ENCODE results near the gene RFESD.
"Not testable (repeated sequence)": the region's sequence is repeated elsewhere in the genome, so short reads cannot be mapped to it uniquely, and the experiment has no call there.

Gene RFESD

DNA sequence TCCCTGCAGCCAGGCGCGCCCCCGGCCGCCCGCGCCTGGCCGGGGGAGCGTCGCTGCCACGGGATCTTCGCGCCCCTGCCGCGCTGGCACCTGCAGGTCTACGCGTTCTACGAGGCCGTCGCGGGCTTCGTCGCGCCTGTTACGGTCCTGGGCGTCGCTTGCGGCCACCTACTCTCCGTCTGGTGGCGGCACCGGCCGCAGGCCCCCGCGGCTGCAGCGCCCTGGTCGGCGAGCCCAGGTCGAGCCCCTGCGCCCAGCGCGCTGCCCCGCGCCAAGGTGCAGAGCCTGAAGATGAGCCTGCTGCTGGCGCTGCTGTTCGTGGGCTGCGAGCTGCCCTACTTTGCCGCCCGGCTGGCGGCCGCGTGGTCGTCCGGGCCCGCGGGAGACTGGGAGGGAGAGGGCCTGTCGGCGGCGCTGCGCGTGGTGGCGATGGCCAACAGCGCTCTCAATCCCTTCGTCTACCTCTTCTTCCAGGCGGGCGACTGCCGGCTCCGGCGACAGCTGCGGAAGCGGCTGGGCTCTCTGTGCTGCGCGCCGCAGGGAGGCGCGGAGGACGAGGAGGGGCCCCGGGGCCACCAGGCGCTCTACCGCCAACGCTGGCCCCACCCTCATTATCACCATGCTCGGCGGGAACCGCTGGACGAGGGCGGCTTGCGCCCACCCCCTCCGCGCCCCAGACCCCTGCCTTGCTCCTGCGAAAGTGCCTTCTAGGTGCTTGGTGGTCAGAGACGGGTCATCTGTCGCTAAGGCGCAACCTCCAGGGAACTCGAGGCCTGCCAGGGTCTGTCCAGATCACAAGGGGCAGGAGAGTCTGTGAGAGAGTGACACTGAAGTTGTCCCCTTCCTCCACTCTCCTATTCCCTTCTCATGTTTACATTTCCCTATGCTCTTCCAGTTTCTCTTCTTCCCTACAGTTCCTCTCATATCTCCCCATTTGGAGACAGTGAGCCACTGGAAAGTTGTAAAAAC, 25.4 kb upstream of the RFESD start:
- TF ChIP-seq POLR2A (IDR thresholded peaks at IDR 0.05; ENCODE audit: low read length), result no peak
- no peak for TF ChIP-seq GATA1 (IDR thresholded peaks at IDR 0.05; ENCODE audit: low read depth, low read length)
- DNase-seq, result peak; percentile 67 to 79

DNA sequence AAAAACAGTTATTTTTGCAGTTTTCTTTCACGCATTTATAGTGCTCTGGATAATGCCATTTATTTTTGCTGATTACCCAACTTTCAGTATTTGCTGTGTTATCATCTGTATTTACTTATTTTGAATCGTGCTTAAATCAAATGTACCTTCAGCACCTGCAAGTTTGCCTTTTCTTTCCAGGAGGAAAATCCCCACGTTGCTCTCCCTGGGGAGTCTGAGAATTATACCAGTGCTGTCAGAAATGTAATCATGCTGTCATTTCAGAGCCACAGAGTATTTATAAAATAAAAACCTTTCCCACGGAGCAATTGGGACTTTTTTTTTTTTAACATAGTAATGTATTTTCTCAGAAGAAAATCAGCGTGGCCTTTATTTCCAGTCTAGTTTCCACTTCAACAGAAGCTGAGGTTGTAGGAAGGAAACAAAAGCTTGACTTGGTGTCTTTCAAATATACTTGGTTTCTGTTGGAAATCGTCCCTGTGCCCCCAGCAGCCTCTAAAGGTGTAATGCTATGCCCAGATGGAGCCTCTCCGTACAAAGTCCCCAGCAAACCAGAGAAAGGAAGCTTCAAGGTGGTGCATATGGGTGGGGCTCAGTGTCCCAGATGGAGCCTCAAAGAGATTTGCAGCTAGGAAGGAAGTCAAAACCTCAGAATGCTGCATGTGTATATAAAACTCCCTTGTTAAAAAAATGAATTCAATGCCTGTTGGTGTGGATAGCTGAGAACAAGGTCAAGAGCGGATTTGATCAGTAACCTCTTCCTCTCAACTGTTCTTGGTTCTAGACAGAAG, 24.5 kb upstream of the RFESD start:
- TF ChIP-seq POLR2A (IDR thresholded peaks at IDR 0.05; ENCODE audit: low read length) (no peak), GATA1 (IDR thresholded peaks at IDR 0.05; ENCODE audit: low read depth, low read length) (no peak)
- DNase-seq, result no peak

DNA sequence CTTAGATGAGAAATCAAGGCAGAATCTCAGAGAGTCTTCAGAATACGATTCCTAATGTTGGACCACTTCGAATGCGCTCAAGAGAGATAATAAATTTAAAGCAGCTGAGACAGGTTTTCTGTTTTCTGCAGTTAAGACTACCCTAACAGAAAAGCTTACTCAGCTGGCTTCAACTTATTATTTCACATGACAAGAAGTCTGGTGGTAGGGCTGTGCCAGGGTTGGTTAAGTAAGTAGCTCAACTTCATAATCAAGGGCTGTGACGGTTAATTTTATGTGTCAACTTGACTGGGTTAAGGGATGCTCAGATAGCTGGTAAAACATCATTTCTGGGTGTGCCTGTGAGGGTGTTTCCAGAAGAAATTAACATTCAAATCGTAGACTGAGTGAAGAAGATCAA, 22.9 kb upstream of the RFESD start:
- no peak for DNase-seq
- TF ChIP-seq GATA1 (IDR thresholded peaks at IDR 0.05; ENCODE audit: low read depth, low read length) (no peak), POLR2A (IDR thresholded peaks at IDR 0.05; ENCODE audit: low read length) (no peak)

DNA sequence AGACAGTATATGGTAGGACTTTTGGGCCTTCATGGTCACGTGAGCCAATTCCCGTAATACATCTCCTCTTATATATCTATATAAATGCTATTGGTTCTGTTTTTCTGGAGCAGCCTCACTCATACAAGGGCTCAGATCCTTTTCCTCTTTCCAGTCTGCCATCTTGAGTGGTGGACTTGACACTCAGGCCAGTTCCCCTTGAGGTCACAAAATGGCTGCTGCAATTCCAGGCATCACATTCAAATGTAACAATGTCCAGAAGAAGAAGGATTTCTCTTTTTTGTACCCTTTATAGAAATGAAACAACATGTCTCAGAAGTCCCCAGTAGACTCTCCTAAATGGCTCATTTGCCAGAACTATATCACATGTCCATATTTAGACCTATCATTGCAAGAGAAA, 22.2 kb upstream of the RFESD start:
- TF ChIP-seq POLR2A (IDR thresholded peaks at IDR 0.05; ENCODE audit: low read length) (no peak), GATA1 (IDR thresholded peaks at IDR 0.05; ENCODE audit: low read depth, low read length) (no peak)
- DNase-seq, result no peak

DNA sequence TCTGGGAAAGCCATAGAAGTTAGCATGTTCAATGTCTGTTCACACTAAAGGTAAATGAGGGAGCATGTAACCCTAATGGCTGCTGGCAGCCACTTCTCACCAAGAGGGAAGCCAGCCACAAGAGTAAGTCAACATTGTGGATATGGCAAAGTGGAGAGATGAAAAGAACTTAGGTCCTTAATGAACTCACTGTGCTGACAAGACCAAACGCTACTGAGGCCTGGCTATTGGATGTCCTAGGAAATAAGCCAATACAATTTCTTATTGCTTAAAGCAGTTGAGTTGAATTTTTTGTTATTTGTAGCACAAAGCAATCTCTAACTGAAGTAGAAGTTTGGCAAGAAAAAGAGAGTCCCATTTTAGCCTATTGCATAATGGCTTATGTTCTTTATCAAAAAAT, 19.9 kb upstream of the RFESD start:
- no peak for TF ChIP-seq POLR2A (IDR thresholded peaks at IDR 0.05; ENCODE audit: low read length)
- no peak for TF ChIP-seq GATA1 (IDR thresholded peaks at IDR 0.05; ENCODE audit: low read depth, low read length)
- no peak for DNase-seq

DNA sequence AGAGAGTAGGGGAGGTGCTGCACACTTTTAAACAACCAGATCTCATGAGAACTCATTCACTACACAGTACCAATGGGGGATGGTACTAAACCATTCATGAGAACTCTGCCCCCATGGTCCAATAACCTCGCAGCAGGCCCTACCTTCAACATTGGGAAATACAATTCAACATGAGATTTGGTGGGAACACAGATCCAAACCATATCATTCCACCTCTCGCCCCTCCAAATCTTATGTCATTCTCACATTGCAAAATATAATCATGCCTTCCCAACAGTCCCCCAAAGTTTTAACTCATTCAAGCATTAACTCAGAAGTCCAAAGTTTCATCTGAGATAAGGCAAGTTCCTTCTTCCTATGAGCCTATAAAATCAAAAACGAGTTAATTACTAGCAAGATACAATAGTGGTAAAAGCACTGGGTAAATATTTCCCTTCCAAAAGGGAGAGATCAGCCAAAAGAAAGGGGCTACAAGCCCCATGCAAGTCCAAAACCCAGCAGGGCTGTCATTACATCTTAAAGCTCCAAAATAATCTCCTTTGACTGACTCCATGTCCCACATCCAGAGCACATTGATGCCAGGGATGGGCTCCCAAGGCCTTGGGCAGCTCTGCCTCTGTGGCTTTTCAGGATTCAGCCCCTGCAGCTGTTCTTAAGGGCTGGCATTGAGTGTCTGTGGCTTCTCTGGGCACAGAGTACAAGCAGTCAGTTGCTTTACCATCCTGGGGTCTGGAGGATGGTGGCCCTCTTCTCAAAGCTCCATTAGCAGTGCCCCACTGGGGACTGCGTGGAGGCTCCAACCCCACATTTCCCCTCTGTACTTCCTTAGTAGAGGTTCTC, 18.4 kb upstream of the RFESD start:
- no peak for DNase-seq
- TF ChIP-seq GATA1 (IDR thresholded peaks at IDR 0.05; ENCODE audit: low read depth, low read length) (no peak), POLR2A (IDR thresholded peaks at IDR 0.05; ENCODE audit: low read length) (no peak)

DNA sequence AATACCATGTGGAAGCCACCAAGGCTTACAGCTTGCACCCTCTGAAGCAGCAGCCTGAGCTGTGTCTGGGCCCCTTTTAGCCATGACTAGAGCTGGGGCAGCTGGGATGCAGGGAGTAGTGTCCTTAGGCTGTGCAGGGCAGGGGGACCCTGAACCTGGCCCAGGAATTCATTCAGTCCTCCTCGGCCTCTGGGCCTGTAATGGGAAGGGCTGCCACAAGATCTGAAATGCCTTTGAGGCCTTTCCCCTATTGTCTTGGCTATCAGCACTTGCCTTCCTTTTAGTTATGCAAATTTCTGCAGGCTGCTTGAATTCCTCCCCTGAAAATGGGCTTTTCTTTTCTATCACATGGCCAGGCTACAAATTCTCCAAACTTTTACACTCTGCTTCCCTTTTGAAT, 17.6 kb upstream of the RFESD start:
- no peak for DNase-seq
- TF ChIP-seq GATA1 (IDR thresholded peaks at IDR 0.05; ENCODE audit: low read depth, low read length) (no peak), POLR2A (IDR thresholded peaks at IDR 0.05; ENCODE audit: low read length) (no peak)

DNA sequence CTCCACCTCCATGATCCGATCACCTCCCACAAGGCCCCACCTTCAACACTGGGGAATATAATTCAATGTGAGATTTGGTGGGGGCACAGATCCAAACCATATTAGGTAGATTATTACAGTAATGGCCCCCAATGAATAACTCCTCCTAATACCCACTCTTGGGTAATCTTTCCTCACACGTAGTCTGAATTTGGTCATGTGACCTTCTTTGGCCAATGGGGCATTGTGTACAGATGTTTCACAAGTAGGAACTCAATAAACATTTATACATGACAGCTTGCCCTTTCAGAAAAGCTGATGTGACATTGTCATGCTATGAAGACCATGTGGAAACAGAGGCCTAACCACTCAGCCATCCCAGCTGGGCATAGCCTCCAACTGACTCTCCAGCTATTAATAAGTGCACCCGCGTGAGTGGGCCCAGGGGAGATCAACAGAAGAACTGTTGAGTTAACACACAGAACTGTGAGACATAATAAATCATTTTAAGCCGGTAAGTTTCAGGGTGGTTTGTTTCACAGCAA, 16.1 kb upstream of the RFESD start:
- DNase-seq, result no peak
- TF ChIP-seq POLR2A (IDR thresholded peaks at IDR 0.05; ENCODE audit: low read length), result no peak
- TF ChIP-seq GATA1 (IDR thresholded peaks at IDR 0.05; ENCODE audit: low read depth, low read length), result no peak

DNA sequence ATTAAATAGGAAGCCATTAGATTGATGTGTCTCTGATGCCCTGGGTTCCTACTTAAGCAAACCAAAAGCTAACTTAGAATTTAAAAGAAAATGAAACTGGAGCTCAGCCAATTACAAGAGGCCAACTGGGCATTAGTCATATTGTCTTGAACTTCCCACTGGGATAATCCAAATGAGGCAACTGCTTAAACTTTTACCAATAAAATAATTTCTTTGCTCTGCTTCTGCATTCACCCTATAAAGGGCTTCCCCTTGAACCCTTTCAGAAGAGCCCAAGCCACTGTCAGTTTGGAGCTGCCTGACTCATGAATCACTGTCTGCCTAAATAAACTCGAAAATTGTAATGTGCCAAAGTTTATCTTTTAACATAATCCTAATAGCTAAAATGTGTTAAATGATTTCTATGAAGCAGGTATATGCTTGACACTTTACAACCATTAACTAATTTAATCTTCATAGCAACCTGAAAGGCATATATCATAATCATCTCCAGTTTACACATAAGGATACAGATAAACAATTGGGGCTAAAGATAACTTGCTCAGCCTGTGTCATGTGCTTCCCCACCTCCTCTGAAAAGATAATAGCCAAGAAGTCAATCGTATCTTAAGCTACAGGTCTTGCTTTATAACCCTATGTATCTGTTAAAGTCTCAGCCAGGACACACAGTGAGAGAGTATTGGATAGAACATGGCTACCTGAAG, 15.2 kb upstream of the RFESD start:
- DNase-seq, result peak; percentile 53 to 83
- TF ChIP-seq GATA1 (IDR thresholded peaks at IDR 0.05; ENCODE audit: low read depth, low read length) (no peak), POLR2A (IDR thresholded peaks at IDR 0.05; ENCODE audit: low read length) (no peak)

DNA sequence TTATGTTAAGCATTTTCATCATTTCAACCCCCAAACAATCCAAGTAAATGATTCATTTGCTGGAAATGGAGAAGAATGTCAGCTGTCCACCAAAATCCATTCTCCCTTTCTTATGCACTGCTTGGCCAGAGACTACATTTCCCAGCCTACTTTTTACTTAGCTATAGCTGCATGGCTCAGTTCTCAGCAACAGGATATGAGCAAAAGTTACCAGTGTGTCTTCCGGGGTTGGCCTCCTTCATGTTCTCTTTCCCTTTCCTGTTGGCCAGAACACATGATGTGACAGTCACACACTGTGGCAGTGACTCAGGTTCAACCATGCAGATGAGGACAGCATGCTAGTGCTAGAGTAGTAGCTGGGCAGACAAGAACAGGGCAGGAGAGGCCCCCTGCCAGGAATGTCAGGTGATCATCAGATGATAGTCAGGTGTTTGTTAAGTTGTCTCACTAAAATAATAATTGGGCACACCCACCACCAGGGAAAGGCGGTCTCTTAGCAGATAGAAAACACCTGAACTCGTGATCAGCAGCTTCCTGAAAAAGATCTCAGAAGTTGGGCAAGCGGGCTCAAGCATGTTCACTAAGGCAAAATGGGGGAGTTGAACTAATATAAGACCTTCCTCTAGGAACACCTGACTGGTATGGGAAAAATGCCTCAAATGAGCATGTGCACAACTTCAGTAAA, 14.4 kb upstream of the RFESD start:
- peak; percentile 68 to 84 for DNase-seq
- TF ChIP-seq POLR2A (IDR thresholded peaks at IDR 0.05; ENCODE audit: low read length) (peak; percentile 32), GATA1 (IDR thresholded peaks at IDR 0.05; ENCODE audit: low read depth, low read length) (no peak)

DNA sequence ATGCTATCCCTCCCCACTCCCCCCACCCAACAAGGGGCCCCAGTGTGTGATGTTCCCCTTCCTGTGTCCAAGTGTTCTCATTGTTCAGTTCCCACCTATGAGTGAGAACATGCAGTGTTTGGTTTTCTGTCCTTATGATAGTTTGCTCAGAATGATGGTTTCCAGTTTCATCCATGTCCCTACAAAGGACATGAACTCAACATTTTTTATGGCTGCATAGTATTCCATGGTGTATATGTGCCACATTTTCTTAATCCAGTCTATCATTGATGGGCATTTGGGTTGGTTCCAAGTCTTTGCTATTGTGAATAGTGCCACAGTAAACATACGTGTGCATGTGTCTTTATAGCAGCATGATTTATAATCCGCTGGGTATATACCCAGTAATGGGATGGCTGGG, 13.6 kb upstream of the RFESD start:
- DNase-seq, result not testable (repeated sequence)

DNA sequence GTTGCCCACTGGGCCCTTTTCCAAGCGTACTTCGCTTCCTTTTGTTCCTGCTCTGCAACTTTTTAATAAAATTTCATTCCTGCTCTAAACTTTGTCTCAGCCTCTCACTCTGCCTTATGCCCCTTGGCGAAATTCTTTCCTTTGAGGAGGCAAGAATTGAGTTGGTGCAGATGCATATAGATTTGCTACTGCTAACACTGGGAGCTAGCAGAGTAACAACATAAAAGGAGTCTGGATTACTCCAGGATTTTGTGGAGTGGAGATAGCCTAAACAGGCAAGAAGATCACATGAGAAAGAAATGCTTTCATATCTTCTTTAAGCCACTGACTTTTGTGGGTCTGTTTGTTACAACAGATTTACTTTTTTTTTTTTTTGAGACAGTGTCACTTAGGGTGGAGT, 12.9 kb upstream of the RFESD start:
- no peak for DNase-seq
- no peak for TF ChIP-seq GATA1 (IDR thresholded peaks at IDR 0.05; ENCODE audit: low read depth, low read length)
- no peak for TF ChIP-seq POLR2A (IDR thresholded peaks at IDR 0.05; ENCODE audit: low read length)

Data from erythroblast (primary cell).